Measurements from ENCODE around the gene CARS2.

The CARS2 gene

DNA sequence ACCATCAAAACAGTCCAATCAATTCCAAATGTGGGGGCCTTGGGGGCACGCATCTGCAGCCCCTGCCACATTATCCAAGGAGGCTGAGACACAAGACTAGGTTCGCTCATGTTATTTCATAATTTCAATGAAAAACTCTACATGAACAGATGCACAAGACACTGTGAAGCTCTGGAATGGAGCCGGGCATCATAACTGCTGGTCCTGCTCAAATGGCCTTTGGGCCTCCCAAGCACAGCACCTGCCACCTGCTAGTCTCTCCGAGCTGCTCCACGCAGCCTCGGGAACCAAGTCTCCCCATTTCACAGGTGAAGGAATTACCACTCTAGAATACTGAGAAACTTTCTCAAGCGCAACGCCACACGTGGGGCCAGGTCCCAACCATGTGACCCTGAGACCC lies 16.9 kb downstream of the CARS2 start:
- CTCF ChIA-PET = no interaction called here
- Histone ChIP-seq H3K4me1 (ENCODE audit: control insufficient read depth, insufficient read depth, low read length) (no peaks in the 10 kb centered on the region), H3K9me3 (ENCODE audit: control insufficient read depth, insufficient read depth, low read depth, low read length) (no peaks in the 10 kb centered on the region), H3K27ac (ENCODE audit: extremely low read depth, low read depth, low read length) (no peak overlapping the region), H3K36me3 (ENCODE audit: control insufficient read depth in 2 of 2, insufficient read depth in 1 of 2, low read length in 2 of 2) (peaks cover 10 to 53% of the 10 kb centered on the region in 2 experiments; a peak in 2 of 3 replicates), H3K4me3 (ENCODE audit: low read depth, low read length) (no peak overlapping the region)
- TF ChIP-seq ZFP69B (tag by site-specific recombination; IDR thresholded peaks at IDR 0.05) (no peak), ZNF266 (tag by site-specific recombination; IDR thresholded peaks at IDR 0.05; ENCODE audit: low read depth) (no peak), ZNF184 (tag by site-specific recombination; IDR thresholded peaks at IDR 0.05) (no peak), BCL11A (tag by site-specific recombination; IDR thresholded peaks at IDR 0.05; ENCODE audit: low read depth) (no peak), ZNF121 (tag by site-specific recombination; IDR thresholded peaks at IDR 0.05) (no peak), MEIS1 (CRISPR knock-in tag; IDR thresholded peaks at IDR 0.05; ENCODE audit: borderline replicate concordance) (no peak), SP7 (tag by site-specific recombination; IDR thresholded peaks at IDR 0.05) (no peak), ZNF670 (tag by site-specific recombination; IDR thresholded peaks at IDR 0.05; ENCODE audit: low read depth) (no peak), ZNF623 (tag by site-specific recombination; IDR thresholded peaks at IDR 0.05) (no peak)
- TF ChIP-seq, protein P1, sequence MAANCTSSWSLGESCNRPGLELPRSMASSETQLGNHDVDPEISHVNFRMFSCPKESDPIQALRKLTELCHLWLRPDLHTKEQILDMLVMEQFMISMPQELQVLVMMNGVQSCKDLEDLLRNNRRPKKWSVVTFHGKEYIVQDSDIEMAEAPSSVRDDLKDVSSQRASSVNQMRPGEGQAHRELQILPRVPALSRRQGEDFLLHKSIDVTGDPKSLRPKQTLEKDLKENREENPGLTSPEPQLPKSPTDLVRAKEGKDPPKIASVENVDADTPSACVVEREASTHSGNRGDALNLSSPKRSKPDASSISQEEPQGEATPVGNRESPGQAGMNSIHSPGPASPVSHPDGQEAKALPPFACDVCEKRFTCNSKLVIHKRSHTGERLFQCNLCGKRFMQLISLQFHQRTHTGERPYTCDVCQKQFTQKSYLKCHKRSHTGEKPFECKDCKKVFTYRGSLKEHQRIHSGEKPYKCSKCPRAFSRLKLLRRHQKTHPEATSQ (tag by site-specific recombination; IDR thresholded peaks at IDR 0.05) = no peak
- TF ChIP-seq, protein P2, sequence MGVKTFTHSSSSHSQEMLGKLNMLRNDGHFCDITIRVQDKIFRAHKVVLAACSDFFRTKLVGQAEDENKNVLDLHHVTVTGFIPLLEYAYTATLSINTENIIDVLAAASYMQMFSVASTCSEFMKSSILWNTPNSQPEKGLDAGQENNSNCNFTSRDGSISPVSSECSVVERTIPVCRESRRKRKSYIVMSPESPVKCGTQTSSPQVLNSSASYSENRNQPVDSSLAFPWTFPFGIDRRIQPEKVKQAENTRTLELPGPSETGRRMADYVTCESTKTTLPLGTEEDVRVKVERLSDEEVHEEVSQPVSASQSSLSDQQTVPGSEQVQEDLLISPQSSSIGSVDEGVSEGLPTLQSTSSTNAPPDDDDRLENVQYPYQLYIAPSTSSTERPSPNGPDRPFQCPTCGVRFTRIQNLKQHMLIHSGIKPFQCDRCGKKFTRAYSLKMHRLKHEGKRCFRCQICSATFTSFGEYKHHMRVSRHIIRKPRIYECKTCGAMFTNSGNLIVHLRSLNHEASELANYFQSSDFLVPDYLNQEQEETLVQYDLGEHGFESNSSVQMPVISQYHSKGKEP (tag by site-specific recombination; IDR thresholded peaks at IDR 0.05) = no peak
- TF ChIP-seq, protein P3, sequence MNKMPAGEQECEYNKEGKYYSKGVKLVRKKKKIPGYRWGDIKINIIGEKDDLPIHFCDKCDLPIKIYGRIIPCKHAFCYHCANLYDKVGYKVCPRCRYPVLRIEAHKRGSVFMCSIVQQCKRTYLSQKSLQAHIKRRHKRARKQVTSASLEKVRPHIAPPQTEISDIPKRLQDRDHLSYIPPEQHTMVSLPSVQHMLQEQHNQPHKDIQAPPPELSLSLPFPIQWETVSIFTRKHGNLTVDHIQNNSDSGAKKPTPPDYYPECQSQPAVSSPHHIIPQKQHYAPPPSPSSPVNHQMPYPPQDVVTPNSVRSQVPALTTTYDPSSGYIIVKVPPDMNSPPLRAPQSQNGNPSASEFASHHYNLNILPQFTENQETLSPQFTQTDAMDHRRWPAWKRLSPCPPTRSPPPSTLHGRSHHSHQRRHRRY (tag by site-specific recombination; IDR thresholded peaks at IDR 0.05) = no peak
- TF ChIP-seq, protein P4, sequence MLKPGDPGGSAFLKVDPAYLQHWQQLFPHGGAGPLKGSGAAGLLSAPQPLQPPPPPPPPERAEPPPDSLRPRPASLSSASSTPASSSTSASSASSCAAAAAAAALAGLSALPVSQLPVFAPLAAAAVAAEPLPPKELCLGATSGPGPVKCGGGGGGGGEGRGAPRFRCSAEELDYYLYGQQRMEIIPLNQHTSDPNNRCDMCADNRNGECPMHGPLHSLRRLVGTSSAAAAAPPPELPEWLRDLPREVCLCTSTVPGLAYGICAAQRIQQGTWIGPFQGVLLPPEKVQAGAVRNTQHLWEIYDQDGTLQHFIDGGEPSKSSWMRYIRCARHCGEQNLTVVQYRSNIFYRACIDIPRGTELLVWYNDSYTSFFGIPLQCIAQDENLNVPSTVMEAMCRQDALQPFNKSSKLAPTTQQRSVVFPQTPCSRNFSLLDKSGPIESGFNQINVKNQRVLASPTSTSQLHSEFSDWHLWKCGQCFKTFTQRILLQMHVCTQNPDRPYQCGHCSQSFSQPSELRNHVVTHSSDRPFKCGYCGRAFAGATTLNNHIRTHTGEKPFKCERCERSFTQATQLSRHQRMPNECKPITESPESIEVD (tag by site-specific recombination; IDR thresholded peaks at IDR 0.05) = no peak
- TF ChIP-seq, protein P5, sequence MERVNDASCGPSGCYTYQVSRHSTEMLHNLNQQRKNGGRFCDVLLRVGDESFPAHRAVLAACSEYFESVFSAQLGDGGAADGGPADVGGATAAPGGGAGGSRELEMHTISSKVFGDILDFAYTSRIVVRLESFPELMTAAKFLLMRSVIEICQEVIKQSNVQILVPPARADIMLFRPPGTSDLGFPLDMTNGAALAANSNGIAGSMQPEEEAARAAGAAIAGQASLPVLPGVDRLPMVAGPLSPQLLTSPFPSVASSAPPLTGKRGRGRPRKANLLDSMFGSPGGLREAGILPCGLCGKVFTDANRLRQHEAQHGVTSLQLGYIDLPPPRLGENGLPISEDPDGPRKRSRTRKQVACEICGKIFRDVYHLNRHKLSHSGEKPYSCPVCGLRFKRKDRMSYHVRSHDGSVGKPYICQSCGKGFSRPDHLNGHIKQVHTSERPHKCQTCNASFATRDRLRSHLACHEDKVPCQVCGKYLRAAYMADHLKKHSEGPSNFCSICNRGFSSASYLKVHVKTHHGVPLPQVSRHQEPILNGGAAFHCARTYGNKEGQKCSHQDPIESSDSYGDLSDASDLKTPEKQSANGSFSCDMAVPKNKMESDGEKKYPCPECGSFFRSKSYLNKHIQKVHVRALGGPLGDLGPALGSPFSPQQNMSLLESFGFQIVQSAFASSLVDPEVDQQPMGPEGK (tag by site-specific recombination; IDR thresholded peaks at IDR 0.05) = no peak
- TF ChIP-seq, protein P6, sequence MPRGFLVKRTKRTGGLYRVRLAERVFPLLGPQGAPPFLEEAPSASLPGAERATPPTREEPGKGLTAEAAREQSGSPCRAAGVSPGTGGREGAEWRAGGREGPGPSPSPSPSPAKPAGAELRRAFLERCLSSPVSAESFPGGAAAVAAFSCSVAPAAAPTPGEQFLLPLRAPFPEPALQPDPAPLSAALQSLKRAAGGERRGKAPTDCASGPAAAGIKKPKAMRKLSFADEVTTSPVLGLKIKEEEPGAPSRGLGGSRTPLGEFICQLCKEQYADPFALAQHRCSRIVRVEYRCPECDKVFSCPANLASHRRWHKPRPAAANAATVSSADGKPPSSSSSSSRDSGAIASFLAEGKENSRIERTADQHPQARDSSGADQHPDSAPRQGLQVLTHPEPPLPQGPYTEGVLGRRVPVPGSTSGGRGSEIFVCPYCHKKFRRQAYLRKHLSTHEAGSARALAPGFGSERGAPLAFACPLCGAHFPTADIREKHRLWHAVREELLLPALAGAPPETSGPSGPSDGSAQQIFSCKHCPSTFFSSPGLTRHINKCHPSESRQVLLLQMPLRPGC (tag by site-specific recombination; IDR thresholded peaks at IDR 0.05) = no peak
- POLR2A ChIA-PET = no interaction called here

DNA sequence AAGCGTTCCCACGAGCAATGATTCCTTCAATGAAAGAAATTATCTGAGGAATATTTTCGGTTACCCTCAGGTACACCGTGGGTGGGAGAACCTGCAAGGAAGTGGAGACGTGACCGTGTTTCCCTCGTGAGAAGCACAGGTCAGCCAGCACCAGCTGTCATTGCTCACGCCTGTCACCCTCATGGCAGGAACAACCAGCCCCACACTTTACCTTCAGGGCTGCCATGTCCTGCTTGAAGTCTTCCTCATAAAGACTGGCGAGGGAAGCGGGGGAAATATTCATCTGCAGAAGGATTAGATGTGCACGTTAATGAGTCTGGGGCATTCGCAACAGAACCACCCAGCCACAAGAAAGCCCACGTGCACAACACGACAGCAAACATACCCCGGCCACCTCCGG lies 18.2 kb downstream of the CARS2 start:
- H3K4me1 ChIP-seq (ENCODE audit: control insufficient read depth, insufficient read depth, low read length) = no peaks in the 10 kb centered on the region
- no peak overlapping the region for H3K27ac ChIP-seq (ENCODE audit: extremely low read depth, low read depth, low read length)
- ChIA-PET POLR2A (no interaction called here), CTCF (no interaction called here)
- H3K9me3 ChIP-seq (ENCODE audit: control insufficient read depth, insufficient read depth, low read depth, low read length) = no peaks in the 10 kb centered on the region
- TF ChIP-seq ZNF529 (tag by site-specific recombination; IDR thresholded peaks at IDR 0.05; ENCODE audit: insufficient replicate concordance) = no peak
- peaks cover 10 to 62% of the 10 kb centered on the region in 2 experiments; a peak in 2 of 3 replicates for H3K36me3 ChIP-seq (ENCODE audit: control insufficient read depth in 2 of 2, insufficient read depth in 1 of 2, low read length in 2 of 2)
- no peak overlapping the region for H3K4me3 ChIP-seq (ENCODE audit: low read depth, low read length)

All from HEK293 (cell line).